ENCODE results near the gene SPOCK1.

The SPOCK1 gene

DNA sequence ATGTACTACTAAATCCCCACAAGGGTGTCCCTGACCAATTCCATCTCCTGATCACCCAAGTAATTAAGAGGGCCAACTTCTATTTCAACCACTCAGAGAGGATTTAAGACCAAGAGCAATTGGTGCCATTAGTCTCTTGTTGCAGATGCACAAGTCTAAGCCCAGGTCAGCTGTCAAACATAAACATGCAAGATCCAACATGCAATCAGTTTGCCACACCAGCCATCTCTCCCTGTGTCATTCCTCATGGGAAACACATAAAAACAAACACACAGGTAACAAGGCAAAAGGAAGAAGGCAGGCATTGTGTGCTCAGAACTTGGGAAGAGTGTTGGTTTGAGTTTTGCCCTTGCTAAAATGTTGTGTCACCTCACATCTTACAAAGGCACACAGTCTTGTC, 139.2 kb downstream of the SPOCK1 start:
- ChIA-PET CTCF (interaction anchor here (4.2 kb wide), 1 partner anchor 14 kb away, joined by 17 read pairs; no protein-coding TSS in a partner anchor), POLR2A (no interaction called here)
- no peak for DNase-seq (ENCODE audit: low read depth, low spot score)
- no peak for TF ChIP-seq CTCF (IDR thresholded peaks at IDR 0.05; ENCODE audit: insufficient read depth, low read length, missing control alignments)
- H3K4me3 ChIP-seq (ENCODE audit: low read depth, low read length), result no peak overlapping the region

DNA sequence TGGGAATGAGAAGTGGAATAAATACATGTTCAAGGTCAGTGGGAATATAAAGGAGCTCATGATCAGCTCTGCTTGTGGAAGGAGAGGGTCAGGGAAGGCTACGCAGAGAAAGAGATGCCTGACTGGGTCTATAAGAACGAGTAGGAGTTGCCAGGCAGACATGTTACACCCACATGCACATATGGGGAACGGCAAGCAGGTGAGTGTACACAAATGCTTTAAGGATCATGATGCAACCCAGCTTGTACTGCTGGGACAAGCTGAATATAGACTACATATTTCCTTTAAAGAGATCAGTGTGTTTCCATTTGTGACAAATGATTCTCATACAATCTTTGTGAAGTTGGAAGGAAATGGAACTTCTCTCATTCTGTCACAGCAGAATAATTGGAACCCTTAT, 141.7 kb downstream of the SPOCK1 start:
- ChIA-PET POLR2A (no interaction called here), CTCF (interaction anchor here (1.1 to 1.8 kb wide), 3 partner anchors 12 to 272 kb away, joined by 3 to 11 read pairs (median 4); no protein-coding TSS in a partner anchor)
- H3K4me3 ChIP-seq (ENCODE audit: low read depth, low read length), result no peak overlapping the region
- no peak for TF ChIP-seq CTCF (IDR thresholded peaks at IDR 0.05; ENCODE audit: insufficient read depth, low read length, missing control alignments)
- no peak for DNase-seq (ENCODE audit: low read depth, low spot score)

- CTCF ChIA-PET, result interaction anchor here (1.1 to 1.8 kb wide), 4 partner anchors 11 to 273 kb away, joined by 3 to 11 read pairs (median 4); no protein-coding TSS in a partner anchor
- POLR2A ChIA-PET, result no interaction called here
- no peak overlapping the region for H3K4me3 ChIP-seq (ENCODE audit: low read depth, low read length)
- TF ChIP-seq CTCF (IDR thresholded peaks at IDR 0.05; ENCODE audit: insufficient read depth, low read length, missing control alignments), result no peak
- DNase-seq (ENCODE audit: low read depth, low spot score), result no peak
Observed at GRCh38 chr5:137356127-137356526, 143.0 kb downstream of the SPOCK1 start.

GRCh38 chr5:137355708-137356107, 143.4 kb downstream of the SPOCK1 start:
- no peak for TF ChIP-seq CTCF (IDR thresholded peaks at IDR 0.05; ENCODE audit: insufficient read depth, low read length, missing control alignments)

DNA sequence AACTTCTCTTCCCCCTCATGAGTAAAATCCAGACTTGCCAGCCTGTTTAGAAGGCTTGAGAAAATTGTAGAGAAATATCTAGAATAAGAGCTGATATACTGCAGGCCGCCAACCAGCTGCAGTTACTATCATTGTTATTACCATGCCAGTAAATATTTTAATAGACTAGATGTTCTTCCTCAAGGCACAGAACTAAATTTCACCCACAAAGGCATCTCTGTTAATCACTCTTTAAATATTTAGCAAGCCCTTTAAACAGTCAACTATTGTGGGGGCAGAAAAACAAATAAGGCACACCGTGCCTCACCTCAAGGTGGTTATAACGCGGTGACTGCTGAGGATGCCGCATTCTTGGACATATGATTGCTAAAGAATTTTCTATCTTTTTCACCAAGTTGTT, 147.0 kb downstream of the SPOCK1 start:
- DNase-seq (ENCODE audit: low read depth, low spot score), result no peak
- POLR2A ChIA-PET, result interaction anchor here (0.6 kb wide), 1 partner anchor 18 kb away, joined by 5 read pairs; no protein-coding TSS in a partner anchor
- no peak overlapping the region for H3K4me3 ChIP-seq (ENCODE audit: low read depth, low read length)
- TF ChIP-seq CTCF (IDR thresholded peaks at IDR 0.05; ENCODE audit: insufficient read depth, low read length, missing control alignments), result no peak
- CTCF ChIA-PET, result interaction anchor here (1.1 to 2.9 kb wide), 3 partner anchors 7 to 26 kb away, joined by 3 to 22 read pairs (median 3); no protein-coding TSS in a partner anchor

More at GRCh38 chr5:137355708-137356107, 143.4 kb downstream of the SPOCK1 start:
- no peak overlapping the region for H3K4me3 ChIP-seq (ENCODE audit: low read depth, low read length)
- ChIA-PET CTCF (interaction anchor here (1.4 kb wide), 1 partner anchor 141 kb away, joined by 4 read pairs; no protein-coding TSS in a partner anchor), POLR2A (no interaction called here)
- no peak for DNase-seq (ENCODE audit: low read depth, low spot score)

GRCh38 chr5:137350791-137351190, 148.3 kb downstream of the SPOCK1 start:
- POLR2A ChIA-PET, result no interaction called here
- no peak overlapping the region for H3K4me3 ChIP-seq (ENCODE audit: low read depth, low read length)
- TF ChIP-seq CTCF (IDR thresholded peaks at IDR 0.05; ENCODE audit: insufficient read depth, low read length, missing control alignments), result no peak
- no peak for DNase-seq (ENCODE audit: low read depth, low spot score)
- CTCF ChIA-PET, result interaction anchor here (1.2 to 10.6 kb wide), 3 partner anchors 10 to 143 kb away, joined by 3 to 192 read pairs (median 18); partner anchors contain the start of gene SPOCK1
